Measurements from ENCODE around the gene CLDN20.
A peak's percentile ranks its signal among the peaks of the same experiment; 100 is the strongest.

Gene CLDN20

DNA sequence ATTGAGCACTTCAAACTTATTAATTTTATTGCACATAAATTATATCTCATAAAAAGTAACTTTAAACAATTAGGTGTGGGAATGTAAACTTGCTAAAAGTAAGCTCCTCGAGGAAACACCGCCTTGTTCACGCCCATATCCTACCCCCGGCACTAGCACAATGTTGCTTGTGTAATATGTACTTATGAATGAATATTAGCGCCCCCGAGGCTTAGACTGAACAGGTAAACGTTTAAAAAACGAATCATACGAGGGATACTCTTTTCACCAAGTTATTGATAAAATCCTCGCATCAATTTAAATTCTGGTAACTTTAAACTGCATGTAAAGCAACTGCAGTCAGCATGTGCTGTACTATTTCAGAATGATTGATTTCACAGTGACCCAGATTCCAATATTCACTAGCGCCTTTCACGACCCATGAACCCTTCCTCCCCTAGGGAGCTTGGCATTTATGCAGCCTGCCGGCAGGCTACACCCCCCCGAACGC lies 49.8 kb downstream of the CLDN20 start (continued):
- TF ChIP-seq RBAK (tag by site-specific recombination; IDR thresholded peaks at IDR 0.05) (no peak), HOXC10 (CRISPR knock-in tag; IDR thresholded peaks at IDR 0.05) (no peak), ZNF19 (tag by site-specific recombination; IDR thresholded peaks at IDR 0.05; ENCODE audit: low read depth) (no peak), ZNF341 (tag by site-specific recombination; IDR thresholded peaks at IDR 0.05; ENCODE audit: low read depth) (no peak), KLF10 (tag by site-specific recombination; IDR thresholded peaks at IDR 0.05) (peak; percentile 36; the same call in 1 of the 2 replicates)
- TF ChIP-seq, protein P1, sequence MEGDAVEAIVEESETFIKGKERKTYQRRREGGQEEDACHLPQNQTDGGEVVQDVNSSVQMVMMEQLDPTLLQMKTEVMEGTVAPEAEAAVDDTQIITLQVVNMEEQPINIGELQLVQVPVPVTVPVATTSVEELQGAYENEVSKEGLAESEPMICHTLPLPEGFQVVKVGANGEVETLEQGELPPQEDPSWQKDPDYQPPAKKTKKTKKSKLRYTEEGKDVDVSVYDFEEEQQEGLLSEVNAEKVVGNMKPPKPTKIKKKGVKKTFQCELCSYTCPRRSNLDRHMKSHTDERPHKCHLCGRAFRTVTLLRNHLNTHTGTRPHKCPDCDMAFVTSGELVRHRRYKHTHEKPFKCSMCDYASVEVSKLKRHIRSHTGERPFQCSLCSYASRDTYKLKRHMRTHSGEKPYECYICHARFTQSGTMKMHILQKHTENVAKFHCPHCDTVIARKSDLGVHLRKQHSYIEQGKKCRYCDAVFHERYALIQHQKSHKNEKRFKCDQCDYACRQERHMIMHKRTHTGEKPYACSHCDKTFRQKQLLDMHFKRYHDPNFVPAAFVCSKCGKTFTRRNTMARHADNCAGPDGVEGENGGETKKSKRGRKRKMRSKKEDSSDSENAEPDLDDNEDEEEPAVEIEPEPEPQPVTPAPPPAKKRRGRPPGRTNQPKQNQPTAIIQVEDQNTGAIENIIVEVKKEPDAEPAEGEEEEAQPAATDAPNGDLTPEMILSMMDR (tag by site-specific recombination; IDR thresholded peaks at IDR 0.05): peak; percentile 39; the same call in 1 of the 2 replicates
- TF ChIP-seq, protein P2, sequence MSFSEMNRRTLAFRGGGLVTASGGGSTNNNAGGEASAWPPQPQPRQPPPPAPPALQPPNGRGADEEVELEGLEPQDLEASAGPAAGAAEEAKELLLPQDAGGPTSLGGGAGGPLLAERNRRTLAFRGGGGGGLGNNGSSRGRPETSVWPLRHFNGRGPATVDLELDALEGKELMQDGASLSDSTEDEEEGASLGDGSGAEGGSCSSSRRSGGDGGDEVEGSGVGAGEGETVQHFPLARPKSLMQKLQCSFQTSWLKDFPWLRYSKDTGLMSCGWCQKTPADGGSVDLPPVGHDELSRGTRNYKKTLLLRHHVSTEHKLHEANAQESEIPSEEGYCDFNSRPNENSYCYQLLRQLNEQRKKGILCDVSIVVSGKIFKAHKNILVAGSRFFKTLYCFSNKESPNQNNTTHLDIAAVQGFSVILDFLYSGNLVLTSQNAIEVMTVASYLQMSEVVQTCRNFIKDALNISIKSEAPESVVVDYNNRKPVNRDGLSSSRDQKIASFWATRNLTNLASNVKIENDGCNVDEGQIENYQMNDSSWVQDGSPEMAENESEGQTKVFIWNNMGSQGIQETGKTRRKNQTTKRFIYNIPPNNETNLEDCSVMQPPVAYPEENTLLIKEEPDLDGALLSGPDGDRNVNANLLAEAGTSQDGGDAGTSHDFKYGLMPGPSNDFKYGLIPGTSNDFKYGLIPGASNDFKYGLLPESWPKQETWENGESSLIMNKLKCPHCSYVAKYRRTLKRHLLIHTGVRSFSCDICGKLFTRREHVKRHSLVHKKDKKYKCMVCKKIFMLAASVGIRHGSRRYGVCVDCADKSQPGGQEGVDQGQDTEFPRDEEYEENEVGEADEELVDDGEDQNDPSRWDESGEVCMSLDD (tag by site-specific recombination; IDR thresholded peaks at IDR 0.05): 0 out of 2 replicates have a peak, but pooled peaks have one; percentile 22

DNA sequence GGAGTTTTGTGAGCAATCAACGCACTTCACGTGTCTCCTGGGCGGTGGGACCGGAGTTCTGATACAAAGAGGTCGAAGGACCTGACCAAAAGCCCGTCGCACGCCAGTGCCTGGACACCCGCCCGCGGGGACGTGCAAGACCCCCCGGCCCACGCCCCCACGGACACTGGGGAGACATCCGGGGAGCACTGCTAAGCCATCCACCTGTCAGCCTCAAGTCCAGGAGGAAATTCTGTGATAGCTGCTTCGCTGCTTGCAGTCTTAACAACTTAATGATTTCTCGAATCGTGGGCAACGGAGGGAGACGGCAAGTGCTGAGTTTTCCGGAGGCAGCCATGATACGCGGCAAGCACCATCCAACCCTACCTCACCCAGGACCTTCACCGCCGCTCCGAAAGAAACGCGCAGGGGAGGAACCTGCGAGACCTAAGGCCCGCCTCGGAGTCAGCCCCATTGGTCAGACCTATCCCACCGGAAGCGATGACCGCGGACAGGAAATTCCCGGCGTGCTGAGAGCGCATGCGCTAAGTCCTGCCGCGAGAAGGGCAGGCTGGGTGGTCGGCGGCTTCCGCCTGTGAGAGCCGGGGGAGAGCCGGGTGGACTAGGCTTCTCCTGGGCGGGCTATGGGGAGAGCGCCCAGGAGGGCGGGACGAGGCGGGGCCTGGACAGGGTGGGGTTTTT lies 50.4 kb downstream of the CLDN20 start, which contains the start of gene TFB1M:
Gene TFB1M (minus strand): TSS at position 393 of the 681 bp plus-strand sequence. CDS start 56 bp downstream, at position 337.
- ChIA-PET POLR2A (interaction anchor here (0.6 to 2.0 kb wide), 4 partner anchors 13 to 1466 kb away, joined by 3 to 4 read pairs (median 3); no protein-coding TSS in a partner anchor), CTCF (interaction anchor here (0.5 to 2.7 kb wide), 6 partner anchors 137 to 1010 kb away, joined by 3 to 8 read pairs (median 4); no protein-coding TSS in a partner anchor)
- H3K27ac ChIP-seq (ENCODE audit: extremely low read depth, low read depth, low read length): peak within 1 kb of the TSS; percentile 68; the same call in 1 of the 2 replicates
- H3K4me1 ChIP-seq (ENCODE audit: control insufficient read depth, insufficient read depth, low read length): peaks cover 5% of the 10 kb centered on the region; the same call in 1 of the 2 replicates
- peak within 1 kb of the TSS; percentile 98 for H3K4me3 ChIP-seq (ENCODE audit: low read depth, low read length)
- no peaks in the 10 kb centered on the region for H3K9me3 ChIP-seq (ENCODE audit: control insufficient read depth, insufficient read depth, low read depth, low read length)
- H3K36me3 ChIP-seq (ENCODE audit: control insufficient read depth in 2 of 2, insufficient read depth in 1 of 2, low read length in 2 of 2): peaks cover 7 to 20% of the 10 kb centered on the region in 2 experiments; a peak in 2 of 3 replicates
- TF ChIP-seq, protein P3, sequence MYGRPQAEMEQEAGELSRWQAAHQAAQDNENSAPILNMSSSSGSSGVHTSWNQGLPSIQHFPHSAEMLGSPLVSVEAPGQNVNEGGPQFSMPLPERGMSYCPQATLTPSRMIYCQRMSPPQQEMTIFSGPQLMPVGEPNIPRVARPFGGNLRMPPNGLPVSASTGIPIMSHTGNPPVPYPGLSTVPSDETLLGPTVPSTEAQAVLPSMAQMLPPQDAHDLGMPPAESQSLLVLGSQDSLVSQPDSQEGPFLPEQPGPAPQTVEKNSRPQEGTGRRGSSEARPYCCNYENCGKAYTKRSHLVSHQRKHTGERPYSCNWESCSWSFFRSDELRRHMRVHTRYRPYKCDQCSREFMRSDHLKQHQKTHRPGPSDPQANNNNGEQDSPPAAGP (tag by site-specific recombination; IDR thresholded peaks at IDR 0.05): peak; percentile 15; the same call in 1 of the 2 replicates
- TF ChIP-seq ZNF132 (tag by site-specific recombination; IDR thresholded peaks at IDR 0.05; ENCODE audit: borderline replicate concordance) (no peak), ZNF555 (tag by site-specific recombination; conservative IDR thresholded peaks at IDR 0.05) (no peak), ZFP69B (tag by site-specific recombination; IDR thresholded peaks at IDR 0.05) (peak; percentile 47), YY2 (tag by site-specific recombination; IDR thresholded peaks at IDR 0.05) (0 out of 2 replicates have a peak, but pooled peaks have one; percentile 56), GLIS2 (tag by site-specific recombination; IDR thresholded peaks at IDR 0.05) (peak; percentile 95), KLF9 (tag by site-specific recombination; IDR thresholded peaks at IDR 0.05; ENCODE audit: low read depth) (peak; percentile 82), ZNF433 (tag by site-specific recombination; IDR thresholded peaks at IDR 0.05; ENCODE audit: low read depth) (no peak), SP2 (tag by site-specific recombination; IDR thresholded peaks at IDR 0.05) (peak; percentile 99), ZNF221 (tag by site-specific recombination; IDR thresholded peaks at IDR 0.05; ENCODE audit: borderline replicate concordance) (0 out of 2 replicates have a peak, but pooled peaks have one; percentile 49), KLF10 (tag by site-specific recombination; IDR thresholded peaks at IDR 0.05) (0 out of 2 replicates have a peak, but pooled peaks have one; percentile 16), ZNF335 (tag by site-specific recombination; conservative IDR thresholded peaks at IDR 0.05) (peak; percentile 95), ZNF76 (tag by site-specific recombination; IDR thresholded peaks at IDR 0.05; ENCODE audit: borderline replicate concordance, low read depth) (peak; percentile 7; the same call in 1 of the 2 replicates), YY1 (tag by site-specific recombination; IDR thresholded peaks at IDR 0.05) (peak; percentile 73)
- TF ChIP-seq, protein P4, sequence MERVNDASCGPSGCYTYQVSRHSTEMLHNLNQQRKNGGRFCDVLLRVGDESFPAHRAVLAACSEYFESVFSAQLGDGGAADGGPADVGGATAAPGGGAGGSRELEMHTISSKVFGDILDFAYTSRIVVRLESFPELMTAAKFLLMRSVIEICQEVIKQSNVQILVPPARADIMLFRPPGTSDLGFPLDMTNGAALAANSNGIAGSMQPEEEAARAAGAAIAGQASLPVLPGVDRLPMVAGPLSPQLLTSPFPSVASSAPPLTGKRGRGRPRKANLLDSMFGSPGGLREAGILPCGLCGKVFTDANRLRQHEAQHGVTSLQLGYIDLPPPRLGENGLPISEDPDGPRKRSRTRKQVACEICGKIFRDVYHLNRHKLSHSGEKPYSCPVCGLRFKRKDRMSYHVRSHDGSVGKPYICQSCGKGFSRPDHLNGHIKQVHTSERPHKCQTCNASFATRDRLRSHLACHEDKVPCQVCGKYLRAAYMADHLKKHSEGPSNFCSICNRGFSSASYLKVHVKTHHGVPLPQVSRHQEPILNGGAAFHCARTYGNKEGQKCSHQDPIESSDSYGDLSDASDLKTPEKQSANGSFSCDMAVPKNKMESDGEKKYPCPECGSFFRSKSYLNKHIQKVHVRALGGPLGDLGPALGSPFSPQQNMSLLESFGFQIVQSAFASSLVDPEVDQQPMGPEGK (tag by site-specific recombination; IDR thresholded peaks at IDR 0.05): peak; percentile 89
- TF ChIP-seq, protein P5, sequence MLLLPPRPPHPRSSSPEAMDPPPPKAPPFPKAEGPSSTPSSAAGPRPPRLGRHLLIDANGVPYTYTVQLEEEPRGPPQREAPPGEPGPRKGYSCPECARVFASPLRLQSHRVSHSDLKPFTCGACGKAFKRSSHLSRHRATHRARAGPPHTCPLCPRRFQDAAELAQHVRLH (tag by site-specific recombination; IDR thresholded peaks at IDR 0.05): peak; percentile 46; the same call in 1 of the 2 replicates
- TF ChIP-seq, protein P6, sequence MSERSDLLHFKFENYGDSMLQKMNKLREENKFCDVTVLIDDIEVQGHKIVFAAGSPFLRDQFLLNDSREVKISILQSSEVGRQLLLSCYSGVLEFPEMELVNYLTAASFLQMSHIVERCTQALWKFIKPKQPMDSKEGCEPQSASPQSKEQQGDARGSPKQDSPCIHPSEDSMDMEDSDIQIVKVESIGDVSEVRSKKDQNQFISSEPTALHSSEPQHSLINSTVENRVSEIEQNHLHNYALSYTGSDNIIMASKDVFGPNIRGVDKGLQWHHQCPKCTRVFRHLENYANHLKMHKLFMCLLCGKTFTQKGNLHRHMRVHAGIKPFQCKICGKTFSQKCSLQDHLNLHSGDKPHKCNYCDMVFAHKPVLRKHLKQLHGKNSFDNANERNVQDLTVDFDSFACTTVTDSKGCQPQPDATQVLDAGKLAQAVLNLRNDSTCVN (tag by site-specific recombination; optimal IDR thresholded peaks at IDR 0.05): peak; percentile 86
